H1 (cell line): ENCODE measurements around the gene MYH9. TPM values are rescaled to one million over a fixed set of nuclear protein-coding genes. Genes with fewer than 3 reads are reported as not detected.

ENCODE experiments used
- KDM1A ChIP-seq: fragments of 200-600, 300-600 bp; sonication (generic); IDR thresholded peaks from 2 replicates; pipeline ENCODE4 v1.7.1; 2016; ENCODE audit warnings: mild to moderate bottlenecking, low read length, borderline replicate concordance
- POLR2AphosphoS5 ChIP-seq: IDR thresholded peaks from 2 replicates; pipeline ENCODE4 v1.6.1; 2011; ENCODE audit warnings: low read depth, low read length
- polyA plus RNA-seq, 7 experiments: library from polyadenylated mRNA; depleted of rRNA in 3 of 7; stranded (reverse) in 5 of 7; unstranded in 2 of 7; fragments of >200 nt in 5 of 7; fragments of 200-250 nt in 2 of 7; gene quantifications; 1 replicate in 5 of 7; 2 replicates in 1 of 7; 4 replicates in 1 of 7; pipeline versions ENCODE4 v1.2.1 to v1.2.3, GENCODE V29; 2011 to 2013; ENCODE audit warnings: missing spikeins in 2 of 7, mixed read lengths in 2 of 7
- total RNA-seq: library from RNA; stranded (reverse); fragmentation: NEBNext Ultra II Directional; extraction: Animal tissue kit (Norgen Biotek cat#: 25700); gene quantifications from 2 replicates; pipeline ENCODE4 v1.2.1, GENCODE V29; 2021
- TF ChIP-seq, protein P1 (sequence below), 3 experiments: IDR thresholded peaks; 1 replicate in 2 of 3; 2 replicates in 1 of 3; pipeline versions ENCODE4 v1.5.1 to v1.6.1; 2011; ENCODE audit warnings: low read length in 3 of 3, mild to moderate bottlenecking in 3 of 3, inconsistent platforms in 2 of 3, low read depth in 1 of 3, moderate library complexity in 1 of 3; ENCODE audit not compliant: insufficient read depth in 1 of 3; ENCODE audit errors: control extremely low read depth in 1 of 3

MYH9 gene
- total and polyA plus RNA-seq, 2 of the 8 experiments (the other 6 are each of a cell fraction or from before 2014, with no cell fraction given) = 24.9 to 322 TPM

DNA sequence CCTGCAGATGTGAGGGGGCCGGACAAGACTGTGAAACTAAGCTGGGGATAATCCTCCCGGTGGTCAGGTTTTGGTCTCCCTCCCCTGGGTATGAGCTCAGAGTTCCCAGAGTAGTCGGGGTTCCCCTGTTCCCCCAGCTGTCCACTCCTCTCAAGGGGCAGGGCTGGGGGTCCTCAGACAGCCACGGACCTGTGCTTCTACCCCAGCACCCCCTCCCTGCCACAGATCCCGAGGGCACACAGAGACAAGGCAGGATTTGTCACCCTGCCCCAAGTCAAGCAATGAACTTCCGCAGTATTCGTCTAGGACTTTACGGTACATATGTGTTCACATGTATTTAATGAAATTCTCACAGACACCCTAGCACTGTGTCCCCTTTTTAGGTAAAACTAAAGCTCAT is 89.6 kb downstream of the MYH9 start (continued):
- TF ChIP-seq KDM1A = no peak
- TF ChIP-seq POLR2AphosphoS5 = no peak
- TF ChIP-seq, protein P1, sequence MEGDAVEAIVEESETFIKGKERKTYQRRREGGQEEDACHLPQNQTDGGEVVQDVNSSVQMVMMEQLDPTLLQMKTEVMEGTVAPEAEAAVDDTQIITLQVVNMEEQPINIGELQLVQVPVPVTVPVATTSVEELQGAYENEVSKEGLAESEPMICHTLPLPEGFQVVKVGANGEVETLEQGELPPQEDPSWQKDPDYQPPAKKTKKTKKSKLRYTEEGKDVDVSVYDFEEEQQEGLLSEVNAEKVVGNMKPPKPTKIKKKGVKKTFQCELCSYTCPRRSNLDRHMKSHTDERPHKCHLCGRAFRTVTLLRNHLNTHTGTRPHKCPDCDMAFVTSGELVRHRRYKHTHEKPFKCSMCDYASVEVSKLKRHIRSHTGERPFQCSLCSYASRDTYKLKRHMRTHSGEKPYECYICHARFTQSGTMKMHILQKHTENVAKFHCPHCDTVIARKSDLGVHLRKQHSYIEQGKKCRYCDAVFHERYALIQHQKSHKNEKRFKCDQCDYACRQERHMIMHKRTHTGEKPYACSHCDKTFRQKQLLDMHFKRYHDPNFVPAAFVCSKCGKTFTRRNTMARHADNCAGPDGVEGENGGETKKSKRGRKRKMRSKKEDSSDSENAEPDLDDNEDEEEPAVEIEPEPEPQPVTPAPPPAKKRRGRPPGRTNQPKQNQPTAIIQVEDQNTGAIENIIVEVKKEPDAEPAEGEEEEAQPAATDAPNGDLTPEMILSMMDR (IDR thresholded peaks at IDR 0.05; ENCODE audit: control extremely low read depth in 1 of 3, insufficient read depth in 1 of 3, low read depth in 1 of 3, low read length in 3 of 3) = no peak
